ENCODE results near the gene CDCP2.

- peak; percentile 48 for TF ChIP-seq CTCF (conservative IDR thresholded peaks at IDR 0.05; ENCODE audit: low read depth, low read length)
- no peak for TF ChIP-seq EZH2 (IDR thresholded peaks at IDR 0.05; ENCODE audit: low read length, unreplicated experiment)
Observed at GRCh38 chr1:54107131-54107530, 45.7 kb downstream of the CDCP2 start.

All from PC-3 (cell line).